NCI-H187 treated with DMSO at 0.1 percent for 48 hours (cell line): Measurements from ENCODE around the gene TMEM140.
"Not testable (repeated sequence)": the region's sequence is repeated elsewhere in the genome, so short reads cannot be mapped to it uniquely, and the experiment has no call there.

Experiments
- DNase-seq: peaks from one replicate; lab custom pipeline; 2025; lab: John Stamatoyannopoulos, UW

Gene TMEM140

GRCh38 chr7:135147899-135148721 is at the start of gene TMEM140:
TSS of gene TMEM140 (plus strand) at chr7:135148072. CDS start at chr7:135164442, 16,370 bp downstream.
- no peak for DNase-seq

GRCh38 chr7:135098391-135098790 is 49.5 kb upstream of the TMEM140 start:
- no peak for DNase-seq

- DNase-seq: no peak
Measured at GRCh38 chr7:135100856-135101255, 47.0 kb upstream of the TMEM140 start.

- no peak for DNase-seq
Measured at GRCh38 chr7:135102372-135102771, 45.5 kb upstream of the TMEM140 start.

- DNase-seq: no peak
Measured at GRCh38 chr7:135109562-135109961, 38.3 kb upstream of the TMEM140 start.

GRCh38 chr7:135109976-135110375 is 37.9 kb upstream of the TMEM140 start:
- no peak for DNase-seq

GRCh38 chr7:135111379-135111778 is 36.5 kb upstream of the TMEM140 start:
- DNase-seq: no peak

- DNase-seq: no peak
Measured at GRCh38 chr7:135114622-135115021, 33.2 kb upstream of the TMEM140 start.

- DNase-seq: no peak
Measured at GRCh38 chr7:135117096-135117495, 30.8 kb upstream of the TMEM140 start.

- no peak for DNase-seq
Measured at GRCh38 chr7:135121868-135122267, 26.0 kb upstream of the TMEM140 start.

GRCh38 chr7:135124631-135125030 is 23.2 kb upstream of the TMEM140 start:
- DNase-seq: not testable (repeated sequence)

GRCh38 chr7:135128931-135129330 is 18.9 kb upstream of the TMEM140 start:
- DNase-seq: no peak

- DNase-seq: no peak
Measured at GRCh38 chr7:135129579-135129978, 18.3 kb upstream of the TMEM140 start.

- DNase-seq: no peak
Measured at GRCh38 chr7:135143885-135144668, 3.8 kb upstream of the TMEM140 start.

GRCh38 chr7:135147341-135147898 is 452 bp upstream of the TMEM140 start:
- DNase-seq: no peak

- DNase-seq: no peak
Measured at GRCh38 chr7:135150072-135150782, 2.4 kb downstream of the TMEM140 start.

- DNase-seq: no peak
Measured at GRCh38 chr7:135151132-135151531, 3.3 kb downstream of the TMEM140 start.

- no peak for DNase-seq
Measured at GRCh38 chr7:135151533-135151932, 3.7 kb downstream of the TMEM140 start.

GRCh38 chr7:135152442-135152841 is 4.6 kb downstream of the TMEM140 start:
- DNase-seq: no peak

- no peak for DNase-seq
Measured at GRCh38 chr7:135154734-135155133, 6.9 kb downstream of the TMEM140 start.

GRCh38 chr7:135156290-135156689 is 8.4 kb downstream of the TMEM140 start:
- DNase-seq: no peak

GRCh38 chr7:135158141-135158655 is 10.3 kb downstream of the TMEM140 start:
- DNase-seq: no peak
